Fibroblast of skin of right quadriceps (primary cell): ENCODE data around the gene APOF.
"Not testable (repeated sequence)": the region's sequence is repeated elsewhere in the genome, so short reads cannot be mapped to it uniquely, and the experiment has no call there.

Experiments used
- DNase-seq: peaks from one replicate; pipeline ENCODE4 v3.0.0-alpha.2; 2013

The APOF gene

DNA sequence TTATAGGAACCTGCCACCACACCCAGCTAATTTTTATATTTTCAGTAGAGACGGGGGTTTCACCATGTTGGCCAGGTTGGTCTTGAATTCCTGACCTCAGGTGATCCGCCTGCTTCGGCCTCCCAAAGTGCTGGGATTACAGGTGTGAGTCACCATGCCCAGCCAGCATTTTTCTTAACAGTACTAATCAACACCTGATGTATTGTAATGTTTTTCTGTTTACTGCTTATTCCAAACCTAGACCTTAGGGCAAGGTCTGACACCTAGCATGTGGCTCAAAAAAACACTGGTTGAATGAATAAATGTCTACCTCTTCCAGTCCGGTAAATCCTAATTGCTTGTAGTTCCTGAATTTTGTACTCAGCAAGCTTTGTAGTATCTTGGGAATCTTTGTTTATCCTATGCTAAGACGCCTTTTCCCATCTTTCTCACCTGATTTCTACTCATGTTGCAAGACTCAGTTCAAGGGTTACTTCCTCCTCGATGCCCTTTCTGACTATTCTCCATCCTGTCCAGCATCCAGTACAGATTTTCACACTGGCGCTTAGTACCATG is 31.6 kb downstream of the APOF start:
- no peak for DNase-seq

DNA sequence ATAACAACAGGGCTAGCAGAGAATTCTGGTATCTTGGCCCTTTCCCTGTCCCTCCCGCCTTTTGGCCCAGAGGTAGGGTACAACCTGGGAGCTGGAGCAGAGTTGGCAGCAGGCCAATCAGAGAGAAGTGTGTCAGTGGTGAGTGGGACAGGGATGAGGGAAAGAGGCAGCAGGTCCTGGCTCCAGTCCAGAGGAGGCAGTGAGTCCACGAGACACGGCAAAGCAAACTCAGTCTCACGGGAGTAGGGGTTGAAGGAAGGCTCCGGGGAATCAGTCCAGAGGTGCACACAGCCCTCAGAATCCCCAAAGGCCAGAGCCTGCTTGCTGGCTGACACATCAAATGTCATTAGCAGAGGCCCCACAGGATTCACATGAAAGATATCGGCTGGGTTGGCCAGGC is 36.1 kb downstream of the APOF start:
- no peak for DNase-seq

DNA sequence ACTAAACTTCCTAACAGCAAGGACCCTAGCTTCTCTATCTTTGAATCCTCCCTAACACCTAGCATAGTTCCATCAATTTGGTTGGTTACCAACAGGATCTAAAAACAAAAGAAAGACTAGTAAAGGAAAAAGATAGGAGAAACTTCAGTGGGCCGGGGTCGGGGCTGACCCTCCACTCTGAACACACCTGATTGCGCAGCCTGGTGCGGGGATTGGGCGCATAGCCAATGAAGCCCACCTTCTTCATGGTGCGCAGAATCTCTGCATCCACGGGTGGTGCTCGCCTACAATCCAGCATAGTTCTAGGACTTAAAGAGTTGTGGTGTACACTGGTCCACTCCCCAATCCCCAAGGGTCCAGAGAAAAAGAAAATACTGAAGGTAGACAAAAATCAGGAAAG is 36.5 kb downstream of the APOF start:
- DNase-seq: no peak

DNA sequence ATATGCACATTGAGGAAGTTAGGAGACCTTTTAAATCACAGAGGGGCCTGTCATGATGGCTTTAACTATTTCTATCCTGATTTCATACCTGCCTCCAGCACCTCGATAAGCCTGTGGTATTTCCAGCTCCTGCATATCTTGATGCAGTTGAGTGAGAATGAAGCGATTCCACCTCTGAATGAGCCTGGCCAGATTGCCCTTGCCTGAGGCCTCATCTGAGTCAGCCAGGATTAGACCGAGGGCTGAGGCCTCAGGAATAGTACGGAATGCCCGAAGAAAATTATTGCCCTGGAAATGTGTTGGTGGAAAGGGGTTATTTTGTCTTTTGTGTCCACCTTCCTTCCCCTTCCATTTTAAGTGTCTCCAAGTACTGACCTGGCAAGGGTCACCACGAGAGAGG is 38.5 kb downstream of the APOF start:
- no peak for DNase-seq

DNA sequence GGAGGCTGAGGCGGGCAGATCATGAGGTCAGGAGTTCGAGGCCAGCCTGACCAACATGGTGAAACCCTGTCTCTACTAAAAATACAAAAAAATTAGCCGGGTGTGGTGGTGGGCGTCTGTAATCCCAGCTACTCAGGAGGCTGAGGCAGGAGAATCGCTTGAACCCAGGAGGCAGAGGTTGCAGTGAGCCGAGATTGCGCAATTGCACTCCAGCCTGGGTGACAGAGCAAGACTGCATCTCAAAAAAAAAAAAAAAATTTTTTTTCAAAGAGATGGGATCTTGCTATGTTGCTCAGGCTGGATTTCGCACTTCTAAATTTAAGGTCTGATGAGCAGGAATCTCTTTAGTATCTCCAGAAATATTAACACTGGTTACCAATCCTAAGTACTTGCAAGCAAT is 41.0 kb downstream of the APOF start:
- DNase-seq: not testable (repeated sequence)

DNA sequence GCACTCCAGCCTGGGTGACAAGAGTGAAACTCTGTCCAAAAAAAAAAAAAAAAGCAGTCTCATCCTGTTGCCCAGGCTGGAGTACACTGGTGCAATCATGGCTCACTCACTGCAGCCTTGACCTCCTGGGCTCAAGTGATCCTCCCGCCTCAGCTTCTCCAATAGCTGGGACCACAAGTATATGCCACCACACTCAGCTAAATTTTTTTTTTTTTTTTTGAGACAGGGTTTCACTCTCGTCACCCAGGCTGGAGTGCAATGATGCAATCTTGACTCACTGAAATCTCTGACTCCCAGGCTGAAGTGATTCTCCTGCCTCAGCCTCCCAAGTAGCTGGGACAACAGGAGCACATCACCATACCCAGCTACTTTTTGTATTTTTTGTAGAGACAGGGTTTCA is 41.6 kb downstream of the APOF start:
- no peak for DNase-seq

DNA sequence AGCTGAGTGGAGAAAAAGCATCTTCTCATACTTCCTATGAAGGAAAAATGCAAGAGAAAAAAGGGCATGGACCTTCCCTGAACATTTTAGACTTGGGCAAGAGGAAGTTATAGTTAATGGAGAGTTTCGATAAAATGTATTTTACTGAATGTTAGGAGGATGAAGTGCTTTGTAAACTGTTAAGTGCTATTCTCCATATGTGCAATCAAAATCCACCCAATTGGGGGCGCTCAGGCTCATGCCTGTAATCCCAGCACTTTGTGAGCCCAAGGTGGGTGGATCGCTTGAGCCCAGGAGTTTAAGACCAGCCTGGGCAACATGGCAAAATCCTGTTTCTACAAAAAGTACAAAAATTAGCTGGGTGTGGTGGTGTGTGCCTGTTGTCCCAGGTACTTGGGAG is 45.0 kb downstream of the APOF start:
- DNase-seq: no peak

DNA sequence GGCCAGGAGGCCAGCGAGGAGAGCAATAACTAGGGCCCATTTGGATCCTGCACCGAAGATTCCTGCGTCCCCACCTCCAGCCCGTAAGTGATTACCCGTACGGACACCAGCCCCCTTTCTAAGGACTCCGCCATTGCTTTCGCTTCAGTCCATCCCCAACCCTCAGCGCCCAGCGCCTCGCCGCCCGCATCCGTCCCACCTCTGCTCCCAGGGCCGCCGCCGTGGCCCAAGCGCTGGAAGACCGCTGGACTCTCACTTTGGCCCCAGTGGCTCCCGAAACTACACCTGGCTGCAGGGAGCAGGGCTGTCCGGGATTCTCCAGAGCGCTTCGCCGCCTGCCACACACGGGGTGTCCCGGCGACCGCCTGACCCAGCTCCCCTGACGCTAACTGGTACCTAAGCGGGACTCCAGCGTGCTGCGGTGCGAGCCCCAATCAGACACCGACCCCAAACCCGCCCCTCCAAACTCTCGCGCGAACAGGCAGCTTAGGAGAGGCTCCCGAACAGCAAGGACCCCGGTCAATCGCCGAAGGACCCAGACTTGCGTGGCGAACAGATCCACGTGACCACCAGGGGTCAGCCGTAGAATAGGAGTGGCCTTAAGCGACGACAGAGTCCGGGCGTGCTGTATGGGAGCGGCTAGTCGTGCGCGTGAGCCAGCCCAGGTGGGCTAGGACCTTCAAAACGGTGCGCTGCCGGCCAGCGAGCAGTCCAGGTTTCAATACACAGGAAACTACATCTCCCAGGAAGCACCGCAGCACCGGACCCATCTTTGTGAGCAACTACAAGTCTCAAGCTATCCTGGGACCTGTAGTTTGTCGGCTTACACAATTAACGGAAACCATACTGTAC is 46.8 kb downstream of the APOF start, which contains the start of gene CNPY2:
Gene CNPY2, minus strand, starts transcription at position 367 of the 852 bp plus-strand sequence. CDS start 771 bp downstream, outside the sequence.
- DNase-seq: peak; percentile 96

DNA sequence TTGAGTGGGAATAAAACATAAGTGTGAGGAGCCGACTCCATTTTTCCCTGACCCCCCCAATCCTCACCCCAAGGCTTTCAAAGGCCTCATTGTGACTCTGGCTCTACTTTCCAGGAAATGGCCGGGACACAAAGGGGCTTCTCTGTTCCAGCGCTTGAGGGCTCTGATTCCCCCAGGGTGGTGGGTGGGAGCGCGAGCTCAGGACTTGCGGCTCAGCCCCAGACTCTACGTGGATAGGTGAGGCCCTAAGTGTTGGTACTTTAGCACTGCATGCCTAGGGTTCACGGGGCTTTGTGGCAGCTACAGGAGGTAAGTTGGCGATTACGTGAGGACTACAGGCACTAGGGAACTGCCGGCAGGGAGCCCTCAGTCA is 47.4 kb downstream of the APOF start:
- no peak for DNase-seq

DNA sequence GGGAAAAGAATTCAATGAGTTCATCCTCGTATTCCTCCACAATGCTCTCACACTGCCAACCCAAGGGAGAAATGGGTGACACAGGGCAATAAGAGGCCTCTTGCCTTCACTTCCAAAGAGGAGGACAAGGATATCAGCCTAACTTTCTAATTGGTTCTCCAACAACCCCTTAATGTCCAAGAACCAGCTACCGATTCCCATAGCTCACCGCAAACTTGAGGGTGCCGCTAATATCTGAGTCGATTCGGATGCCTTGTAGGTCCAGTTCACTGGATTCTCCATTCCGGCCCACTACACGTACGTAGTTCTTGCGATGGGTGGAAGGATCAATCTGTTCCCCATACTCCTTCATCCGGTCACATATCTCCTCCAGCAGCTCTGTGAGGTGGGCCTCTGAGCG is 51.7 kb downstream of the APOF start:
- DNase-seq: no peak
